NB4 (cell line): ENCODE data around the gene ARL5C.

Source experiments
- POLR2A ChIP-seq: IDR thresholded peaks from 2 replicates; pipeline ENCODE4 v1.6.1; 2011; ENCODE audit warnings: mild to moderate bottlenecking; ENCODE audit not compliant: insufficient read length; ENCODE audit errors: extremely low read depth
- TF ChIP-seq, protein P1 (sequence below): IDR thresholded peaks from one replicate; pipeline ENCODE4 v1.5.1; 2012; ENCODE audit warnings: low read depth, low read length

DNA sequence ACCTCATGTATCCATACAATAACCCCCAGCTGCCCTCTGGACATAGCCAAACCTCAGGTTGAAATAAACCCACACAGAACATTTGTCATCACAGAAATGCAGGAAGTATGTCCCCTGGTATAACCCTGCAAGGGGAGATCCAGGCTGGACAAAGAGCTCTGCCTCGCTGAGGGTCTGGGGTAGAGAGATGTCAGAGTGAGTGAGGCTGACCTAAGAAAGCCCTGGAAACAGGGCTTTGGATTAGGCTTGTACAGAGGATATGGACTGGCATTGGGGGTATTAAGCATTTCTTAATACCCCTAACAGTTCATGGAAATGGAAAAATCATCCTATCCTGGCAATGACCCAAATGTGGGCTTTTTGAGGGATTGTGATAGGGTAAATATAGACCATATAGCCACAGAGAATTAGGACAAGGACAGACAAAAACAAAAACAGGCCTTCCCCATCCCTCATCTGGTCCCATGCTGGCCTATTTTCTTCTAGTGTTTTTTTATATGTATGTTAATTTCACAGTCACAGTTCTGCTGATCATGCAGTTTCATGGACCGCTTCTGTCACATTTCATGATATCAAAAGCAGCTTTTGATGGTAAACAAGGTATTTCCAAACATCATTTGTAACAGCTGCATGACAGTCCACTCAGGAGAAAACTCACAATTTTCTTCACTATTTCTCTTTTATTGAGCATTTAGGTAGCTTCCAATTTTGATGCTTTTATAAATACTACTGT is 40.7 kb downstream of the ARL5C start:
- TF ChIP-seq, protein P1, sequence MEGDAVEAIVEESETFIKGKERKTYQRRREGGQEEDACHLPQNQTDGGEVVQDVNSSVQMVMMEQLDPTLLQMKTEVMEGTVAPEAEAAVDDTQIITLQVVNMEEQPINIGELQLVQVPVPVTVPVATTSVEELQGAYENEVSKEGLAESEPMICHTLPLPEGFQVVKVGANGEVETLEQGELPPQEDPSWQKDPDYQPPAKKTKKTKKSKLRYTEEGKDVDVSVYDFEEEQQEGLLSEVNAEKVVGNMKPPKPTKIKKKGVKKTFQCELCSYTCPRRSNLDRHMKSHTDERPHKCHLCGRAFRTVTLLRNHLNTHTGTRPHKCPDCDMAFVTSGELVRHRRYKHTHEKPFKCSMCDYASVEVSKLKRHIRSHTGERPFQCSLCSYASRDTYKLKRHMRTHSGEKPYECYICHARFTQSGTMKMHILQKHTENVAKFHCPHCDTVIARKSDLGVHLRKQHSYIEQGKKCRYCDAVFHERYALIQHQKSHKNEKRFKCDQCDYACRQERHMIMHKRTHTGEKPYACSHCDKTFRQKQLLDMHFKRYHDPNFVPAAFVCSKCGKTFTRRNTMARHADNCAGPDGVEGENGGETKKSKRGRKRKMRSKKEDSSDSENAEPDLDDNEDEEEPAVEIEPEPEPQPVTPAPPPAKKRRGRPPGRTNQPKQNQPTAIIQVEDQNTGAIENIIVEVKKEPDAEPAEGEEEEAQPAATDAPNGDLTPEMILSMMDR = no peak
- TF ChIP-seq POLR2A = no peak
